HG03139 (cell line): ENCODE data around the gene HPS3.
"Not testable (repeated sequence)": the region's sequence is repeated elsewhere in the genome, so short reads cannot be mapped to it uniquely, and the experiment has no call there.

ENCODE experiments used
- ATAC-seq: cut with Tn5 transposase; IDR thresholded peaks from one replicate; pipeline ENCODE4 v1.9.1; 2021; ENCODE audit not compliant: unreplicated experiment

HPS3 gene, protein sequence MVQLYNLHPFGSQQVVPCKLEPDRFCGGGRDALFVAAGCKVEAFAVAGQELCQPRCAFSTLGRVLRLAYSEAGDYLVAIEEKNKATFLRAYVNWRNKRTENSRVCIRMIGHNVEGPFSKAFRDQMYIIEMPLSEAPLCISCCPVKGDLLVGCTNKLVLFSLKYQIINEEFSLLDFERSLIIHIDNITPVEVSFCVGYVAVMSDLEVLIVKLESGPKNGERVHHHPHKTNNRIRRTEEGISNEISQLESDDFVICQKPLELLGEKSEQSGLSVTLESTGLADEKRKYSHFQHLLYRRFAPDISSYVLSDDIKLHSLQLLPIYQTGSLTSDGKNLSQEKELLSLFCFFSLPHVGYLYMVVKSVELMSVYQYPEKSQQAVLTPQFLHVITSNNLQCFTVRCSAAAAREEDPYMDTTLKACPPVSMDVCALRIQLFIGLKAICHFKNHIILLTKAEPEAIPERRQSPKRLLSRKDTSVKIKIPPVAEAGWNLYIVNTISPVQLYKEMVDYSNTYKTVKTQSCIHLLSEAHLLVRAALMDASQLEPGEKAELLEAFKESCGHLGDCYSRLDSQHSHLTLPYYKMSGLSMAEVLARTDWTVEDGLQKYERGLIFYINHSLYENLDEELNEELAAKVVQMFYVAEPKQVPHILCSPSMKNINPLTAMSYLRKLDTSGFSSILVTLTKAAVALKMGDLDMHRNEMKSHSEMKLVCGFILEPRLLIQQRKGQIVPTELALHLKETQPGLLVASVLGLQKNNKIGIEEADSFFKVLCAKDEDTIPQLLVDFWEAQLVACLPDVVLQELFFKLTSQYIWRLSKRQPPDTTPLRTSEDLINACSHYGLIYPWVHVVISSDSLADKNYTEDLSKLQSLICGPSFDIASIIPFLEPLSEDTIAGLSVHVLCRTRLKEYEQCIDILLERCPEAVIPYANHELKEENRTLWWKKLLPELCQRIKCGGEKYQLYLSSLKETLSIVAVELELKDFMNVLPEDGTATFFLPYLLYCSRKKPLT

GRCh38 chr3:149129326-149130205 lies at the start of gene HPS3:
Gene HPS3, plus strand, starts transcription at chr3:149129638. Its CDS starts 86 bp downstream, at chr3:149129724.
- peak; percentile 90 for ATAC-seq

- no peak for ATAC-seq
These were observed 49.3 kb upstream of the HPS3 start for GRCh38 chr3:149080011-149080698.

GRCh38 chr3:149080699-149081091 lies 48.7 kb upstream of the HPS3 start:
- ATAC-seq: no peak

GRCh38 chr3:149081772-149082171 lies 47.7 kb upstream of the HPS3 start:
- ATAC-seq: no peak

DNA sequence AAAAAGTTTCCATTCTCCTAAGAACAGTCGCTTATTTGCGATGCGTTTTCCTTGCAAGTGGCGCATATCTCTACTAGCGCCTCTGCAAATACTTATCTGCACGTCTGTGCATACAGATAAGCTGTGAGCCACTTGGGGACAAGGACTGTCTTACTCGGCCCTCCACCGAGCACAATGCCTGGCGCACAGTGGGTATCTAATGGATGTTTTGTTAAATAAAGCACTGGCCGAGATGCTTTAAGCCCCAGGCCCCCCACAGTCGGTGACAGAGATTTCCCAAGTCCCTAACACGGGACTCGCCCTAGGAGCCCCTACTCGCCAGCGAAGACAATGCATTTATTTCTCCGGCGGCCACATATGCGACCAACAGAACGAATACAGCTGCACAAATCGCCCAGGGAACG lies 43.6 kb upstream of the HPS3 start:
- ATAC-seq: peak; percentile 25

DNA sequence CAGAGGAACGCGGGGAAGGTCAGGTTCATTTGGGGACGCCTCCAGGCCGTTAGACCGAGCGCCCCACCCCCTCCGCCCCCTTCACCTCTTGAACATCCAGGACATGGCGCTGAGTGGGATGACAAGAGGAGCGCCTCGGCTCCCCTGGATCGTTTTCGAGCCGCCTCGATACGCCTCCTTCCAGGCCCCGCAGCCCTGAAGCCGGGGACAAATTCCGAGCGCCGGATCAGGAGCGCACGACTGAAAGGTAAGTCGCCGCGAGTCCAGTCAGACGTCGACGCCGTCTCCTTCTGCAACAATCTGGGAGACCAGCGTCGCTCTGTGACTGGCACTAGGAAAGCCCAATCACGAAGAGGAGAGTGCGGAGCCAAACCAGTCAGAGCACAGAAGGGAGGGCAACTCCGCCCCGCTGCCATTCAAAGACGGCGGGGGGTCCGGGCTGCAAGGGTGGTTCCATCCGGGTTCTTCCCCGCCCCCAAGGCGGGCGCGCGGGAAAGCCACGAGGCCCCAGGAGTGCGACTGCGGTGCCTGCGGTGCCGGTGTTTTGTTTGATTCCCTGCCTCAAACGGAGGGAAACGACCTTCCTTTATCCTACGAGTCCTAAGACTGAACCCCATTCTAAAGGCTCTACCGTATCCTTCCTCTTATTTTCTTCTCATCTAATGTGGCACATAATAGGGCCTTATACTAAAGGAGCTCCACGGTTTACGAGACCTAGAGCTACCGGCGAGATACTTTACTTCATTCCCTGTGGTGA lies 43.0 kb upstream of the HPS3 start, which contains the start of gene HLTF:
HLTF (minus strand) TSS at position 302 of the 757 bp plus-strand sequence; CDS start at position 105, 197 bp downstream.
- ATAC-seq: peak; percentile 99

GRCh38 chr3:149087208-149087607 lies 42.2 kb upstream of the HPS3 start:
- no peak for ATAC-seq

DNA sequence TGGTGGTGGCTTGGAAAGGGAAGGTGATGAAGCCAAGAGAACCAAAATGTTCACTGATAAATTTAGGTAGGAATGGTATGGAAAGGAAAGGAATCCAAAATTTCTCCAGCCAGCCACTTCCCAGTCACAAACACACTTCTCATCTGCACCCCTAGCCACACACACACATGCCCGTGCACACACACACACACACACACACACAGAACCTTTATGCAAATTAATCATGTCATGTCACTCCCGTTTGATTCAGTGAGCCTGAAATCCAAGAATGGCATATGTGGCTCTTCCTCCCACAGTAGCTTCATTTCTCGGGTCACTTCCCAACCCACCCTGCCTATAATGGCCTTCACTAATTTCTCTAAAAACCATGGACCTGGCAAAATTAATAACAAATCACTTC lies 40.0 kb upstream of the HPS3 start:
- no peak for ATAC-seq

- no peak for ATAC-seq
These were observed 39.0 kb upstream of the HPS3 start for GRCh38 chr3:149090461-149090860.

- no peak for ATAC-seq
These were observed 38.5 kb upstream of the HPS3 start for GRCh38 chr3:149090907-149091306.

- no peak for ATAC-seq
These were observed 37.5 kb upstream of the HPS3 start for GRCh38 chr3:149091983-149092382.

DNA sequence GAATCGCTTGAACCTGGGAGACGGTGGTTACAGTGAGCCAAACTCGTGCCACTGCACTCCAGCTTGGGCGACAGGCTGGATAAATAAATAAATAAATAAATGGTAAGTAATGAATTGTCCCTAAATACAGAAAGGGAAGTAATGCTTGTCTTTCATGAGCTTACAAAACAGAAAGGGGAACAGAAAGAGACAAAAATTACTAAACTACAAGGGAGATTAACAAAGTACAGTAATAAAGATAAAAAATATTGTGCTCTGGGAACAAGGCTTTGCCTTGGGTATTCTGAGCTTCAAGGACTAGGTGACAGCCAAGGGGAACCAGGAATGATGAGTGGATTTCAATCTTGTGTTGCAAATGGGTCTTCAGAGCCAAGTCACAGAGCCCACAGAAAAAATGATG lies 34.0 kb upstream of the HPS3 start:
- peak; percentile 73 for ATAC-seq

GRCh38 chr3:149097987-149098386 lies 31.5 kb upstream of the HPS3 start:
- not testable (repeated sequence) for ATAC-seq

DNA sequence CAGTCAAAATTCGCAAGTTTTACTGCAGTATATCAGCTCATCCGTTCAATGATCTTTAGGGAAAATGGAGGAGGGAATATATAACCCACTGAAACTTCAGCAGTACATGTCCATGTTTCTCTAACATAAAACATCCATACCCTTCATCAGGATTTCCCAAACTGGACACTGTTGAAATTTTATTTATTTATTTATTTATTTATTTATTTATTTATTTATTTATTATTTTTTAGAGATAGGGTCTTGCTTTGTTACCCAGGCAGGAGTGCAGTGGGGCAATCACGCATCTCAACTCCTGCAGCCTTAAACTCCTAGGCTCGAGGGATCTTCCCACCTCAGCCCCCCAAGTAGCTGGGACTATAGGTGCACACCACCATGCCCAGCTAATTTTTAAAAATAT lies 28.3 kb upstream of the HPS3 start:
- no peak for ATAC-seq

DNA sequence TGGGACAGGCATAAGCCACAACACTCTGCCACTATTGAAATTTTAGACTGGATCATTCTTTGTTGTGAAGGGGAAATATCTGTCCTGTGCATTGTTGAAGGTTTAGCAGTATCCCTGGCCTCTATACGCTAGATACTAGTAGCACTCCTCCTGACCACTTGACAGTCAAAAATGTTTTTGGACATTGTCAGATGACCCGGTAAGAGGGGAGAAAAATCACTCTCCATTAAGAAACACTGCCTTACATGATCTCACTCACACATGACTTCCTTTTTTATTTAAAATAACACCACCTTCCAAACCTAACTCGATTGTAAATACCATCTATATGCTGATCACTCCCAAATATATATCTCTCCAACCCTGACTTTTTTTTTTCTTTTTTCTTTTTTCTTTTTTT lies 27.8 kb upstream of the HPS3 start:
- no peak for ATAC-seq

DNA sequence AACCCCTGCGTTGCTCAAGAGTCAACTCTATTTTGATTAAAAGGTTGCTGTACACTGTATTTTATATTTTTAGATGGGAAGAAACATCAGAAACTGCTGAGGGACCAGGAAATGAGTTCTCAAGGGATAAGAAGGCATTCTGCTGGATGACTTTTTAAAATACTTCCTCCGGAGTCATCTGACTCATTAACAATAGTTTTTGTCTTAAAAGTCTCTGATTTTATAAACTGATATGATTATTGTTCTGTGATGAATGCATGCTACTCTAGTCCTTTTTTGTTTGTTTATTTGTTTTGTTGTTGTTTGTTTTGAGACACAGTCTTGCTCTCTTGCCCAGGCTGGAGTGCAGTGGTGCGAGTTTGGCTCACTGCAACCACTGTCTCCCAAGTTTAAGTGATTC lies 25.0 kb upstream of the HPS3 start:
- no peak for ATAC-seq

DNA sequence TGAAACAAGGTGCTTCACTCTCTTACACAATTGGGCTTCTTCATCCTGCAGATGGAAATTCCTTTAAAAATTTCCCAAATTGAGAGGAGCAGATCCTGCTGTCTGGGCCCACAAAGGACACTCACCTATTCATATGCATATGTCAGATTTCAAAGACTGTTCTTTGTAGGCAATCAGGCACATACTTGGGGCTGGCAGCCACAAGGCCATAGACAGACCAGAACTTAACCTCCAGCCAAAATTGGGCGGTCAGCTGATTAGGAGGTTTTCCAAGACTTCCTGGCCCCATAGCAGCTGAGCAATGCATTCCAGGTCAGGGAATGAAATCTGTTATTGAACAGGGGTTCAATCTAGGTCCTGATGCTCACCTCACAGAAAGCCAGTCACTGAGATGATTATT lies 15.0 kb upstream of the HPS3 start:
- ATAC-seq: no peak

GRCh38 chr3:149115114-149115513 lies 14.3 kb upstream of the HPS3 start:
- no peak for ATAC-seq

GRCh38 chr3:149118724-149119123 lies 10.7 kb upstream of the HPS3 start:
- ATAC-seq: no peak
